H9 (cell line): Measurements from ENCODE around the gene SLC4A3. TPM values are rescaled to one million over a fixed set of nuclear protein-coding genes. Genes with fewer than 3 reads are reported as not detected.

Experiments
- DNase-seq: peaks from one replicate; pipeline ENCODE4 v3.0.0-alpha.2; 2017
- H2AFZ ChIP-seq: one replicate; pipeline ENCODE4 v1.6.1; 2013; ENCODE audit warnings: mild to moderate bottlenecking, low read length, control low read depth, moderate library complexity
- H2AK5ac ChIP-seq: 2 replicates; pipeline ENCODE4 v1.6.1; 2013; ENCODE audit warnings: low read length, control low read depth, mixed read lengths; ENCODE audit not compliant: insufficient read length
- H2BK120ac ChIP-seq: one replicate; pipeline ENCODE4 v1.6.1; 2013; ENCODE audit warnings: low read depth, mild to moderate bottlenecking, low read length, control low read depth, inconsistent platforms; ENCODE audit not compliant: poor library complexity, severe bottlenecking
- H2BK12ac ChIP-seq: 2 replicates; pipeline ENCODE4 v1.6.1; 2013; ENCODE audit warnings: low read length, control low read depth, mixed read lengths, low read depth; ENCODE audit not compliant: insufficient read length
- H2BK15ac ChIP-seq: 2 replicates; pipeline ENCODE4 v1.6.1; 2013; ENCODE audit warnings: low read depth, low read length, control low read depth
- H2BK20ac ChIP-seq: one replicate; pipeline ENCODE4 v1.6.1; 2013; ENCODE audit warnings: low read depth, mild to moderate bottlenecking, low read length, control low read depth, inconsistent platforms; ENCODE audit not compliant: poor library complexity, severe bottlenecking
- H2BK5ac ChIP-seq: 2 replicates; pipeline ENCODE4 v1.6.1; 2013; ENCODE audit warnings: low read length, control low read depth, mixed read lengths; ENCODE audit not compliant: insufficient read length
- H3K14ac ChIP-seq: 2 replicates; pipeline ENCODE4 v1.6.1; 2013; ENCODE audit warnings: low read length, control low read depth; ENCODE audit not compliant: insufficient read depth
- H3K18ac ChIP-seq: 2 replicates; pipeline ENCODE4 v1.6.1; 2013; ENCODE audit warnings: low read depth, mild to moderate bottlenecking, mixed read lengths, low read length, control low read depth; ENCODE audit not compliant: insufficient read length
- H3K23ac ChIP-seq: 2 replicates; pipeline ENCODE4 v1.6.1; 2013; ENCODE audit warnings: low read length, control low read depth, mixed read lengths, low read depth; ENCODE audit not compliant: insufficient read length
- H3K23me2 ChIP-seq: 2 replicates; pipeline ENCODE4 v1.6.1; 2013; ENCODE audit warnings: low read depth, mild to moderate bottlenecking, mixed read lengths, low read length, control low read depth; ENCODE audit not compliant: insufficient read length, poor library complexity, severe bottlenecking
- H3K27ac ChIP-seq: 2 replicates; pipeline ENCODE4 v1.5.1; 2013; ENCODE audit warnings: low read length, control low read depth, mixed read lengths, low read depth; ENCODE audit not compliant: insufficient read length
- H3K27me3 ChIP-seq: 2 replicates; pipeline ENCODE4 v1.6.1; 2013; ENCODE audit warnings: low read length, control low read depth, inconsistent platforms; ENCODE audit not compliant: insufficient read depth
- H3K4ac ChIP-seq: 2 replicates; pipeline ENCODE4 v1.6.1; 2013; ENCODE audit warnings: low read depth, mild to moderate bottlenecking, control low read depth, inconsistent platforms, low read length, moderate library complexity
- H3K4me1 ChIP-seq: 2 replicates; pipeline ENCODE4 v1.6.1; 2013; ENCODE audit warnings: low read length, control low read depth, inconsistent platforms; ENCODE audit not compliant: insufficient read depth
- H3K4me2 ChIP-seq: 2 replicates; pipeline ENCODE4 v1.6.1; 2013; ENCODE audit warnings: low read length, control low read depth, mixed read lengths; ENCODE audit not compliant: insufficient read length, insufficient read depth
- H3K56ac ChIP-seq: 2 replicates; pipeline ENCODE4 v1.6.1; 2013; ENCODE audit warnings: low read depth, mild to moderate bottlenecking, mixed read lengths, low read length, control low read depth; ENCODE audit not compliant: insufficient read length
- H3K79me1 ChIP-seq: 2 replicates; pipeline ENCODE4 v1.6.1; 2013; ENCODE audit warnings: low read depth, mild to moderate bottlenecking, moderate library complexity, low read length, control low read depth, inconsistent platforms; ENCODE audit not compliant: insufficient read depth, poor library complexity, severe bottlenecking
- H3K79me2 ChIP-seq: 2 replicates; pipeline ENCODE4 v1.6.1; 2013; ENCODE audit warnings: low read length, control low read depth, inconsistent platforms; ENCODE audit not compliant: insufficient read depth
- H3K9ac ChIP-seq: 2 replicates; pipeline ENCODE4 v1.6.1; 2013; ENCODE audit warnings: low read length, control low read depth, mixed read lengths; ENCODE audit not compliant: insufficient read length; ENCODE audit errors: extremely low read depth
- H3K9me3 ChIP-seq: one replicate; pipeline ENCODE4 v1.6.1; 2013; ENCODE audit warnings: low read depth, low read length, inconsistent platforms; ENCODE audit not compliant: control insufficient read depth
- H3T11ph ChIP-seq: one replicate; pipeline ENCODE4 v1.6.1; 2013; ENCODE audit warnings: mild to moderate bottlenecking, low read length, control low read depth, inconsistent platforms
- H4K20me1 ChIP-seq: one replicate; pipeline ENCODE4 v1.6.1; 2013; ENCODE audit not compliant: control insufficient read depth, insufficient read length, insufficient read depth
- H4K5ac ChIP-seq: 2 replicates; pipeline ENCODE4 v1.6.1; 2013; ENCODE audit warnings: low read depth, mild to moderate bottlenecking, mixed read lengths, low read length, control low read depth; ENCODE audit not compliant: insufficient read length
- H4K8ac ChIP-seq: replicated peaks from 2 replicates; pipeline ENCODE4 v1.6.1; 2013; ENCODE audit warnings: low read length, control low read depth, mixed read lengths, low read depth; ENCODE audit not compliant: insufficient read length
- H4K91ac ChIP-seq: 2 replicates; pipeline ENCODE4 v1.6.1; 2013; ENCODE audit warnings: low read depth, mild to moderate bottlenecking, moderate library complexity, mixed read lengths, low read length, control low read depth; ENCODE audit not compliant: insufficient read length
- H3K27ac Mint-ChIP-seq, 3 experiments: 2 replicates in 2 of 3; 3 replicates in 1 of 3; pipeline ENCODE4 v1.8.0; 2020 to 2021; ENCODE audit warnings: mixed read lengths in 3 of 3, mild to moderate bottlenecking in 1 of 3, moderate library complexity in 1 of 3
- H3K27me3 Mint-ChIP-seq: 2 replicates; pipeline ENCODE4 v1.8.0; 2021; ENCODE audit warnings: low read depth, mild to moderate bottlenecking, moderate library complexity, mixed read lengths
- H3K36me3 Mint-ChIP-seq, 3 experiments: 2 replicates in 2 of 3; 3 replicates in 1 of 3; pipeline ENCODE4 v1.8.0; 2020 to 2021; ENCODE audit warnings: low read depth in 3 of 3, mixed read lengths in 3 of 3; ENCODE audit not compliant: insufficient read depth in 1 of 3
- H3K4me1 Mint-ChIP-seq, 2 experiments: 2 replicates each; pipeline ENCODE4 v1.8.0; 2020; ENCODE audit warnings: mixed read lengths in 2 of 2
- H3K4me3 Mint-ChIP-seq, 2 experiments: 2 replicates in 1 of 2; 3 replicates in 1 of 2; pipeline ENCODE4 v1.8.0; 2020 to 2021; ENCODE audit warnings: mild to moderate bottlenecking in 2 of 2, mixed read lengths in 2 of 2, moderate library complexity in 1 of 2
- H3K9me3 Mint-ChIP-seq, 2 experiments: 2 replicates in 1 of 2; 3 replicates in 1 of 2; pipeline ENCODE4 v1.8.0; 2020; ENCODE audit warnings: mild to moderate bottlenecking in 2 of 2, mixed read lengths in 2 of 2, moderate library complexity in 1 of 2
- CTCF ChIP-seq: fragments of 200-600 bp; sonication (generic); conservative IDR thresholded peaks from 3 replicates; pipeline ENCODE4 v1.8.0; 2021; ENCODE audit warnings: antibody characterized with exemption, mild to moderate bottlenecking
- WGBS: extraction: QIAGEN DNeasy Blood & Tissue Kit; methylation state at CpG from one replicate; pipeline ENCODE4 v1.1.7; 2013; ENCODE audit warnings: missing lambda C conversion rate, low lambda C conversion rate, mixed read lengths; ENCODE audit not compliant: insufficient read length; ENCODE audit errors: extremely low coverage; 5-methylcytosine and 5-hydroxymethylcytosine counted together
- total RNA-seq: library from RNA; stranded (reverse); gene quantifications from 2 replicates; pipeline ENCODE4 v1.2.1, GENCODE V29; 2021

Gene SLC4A3
- total RNA-seq, 1 experiment from 2014 or later: 11.1 TPM

GRCh38 chr2:219658874-219659273 lies 31.4 kb downstream of the SLC4A3 start:
- Histone ChIP-seq H3K4ac (no peak overlapping the region), H3K9me3 (no peaks in the 10 kb centered on the region), H3K23ac (no peak overlapping the region), H3K23me2 (no peaks in the 10 kb centered on the region), H4K20me1 (no peaks in the 10 kb centered on the region), H4K8ac (no peak overlapping the region), H3K4me1 (no peaks in the 10 kb centered on the region), H2AK5ac (no peak overlapping the region), H4K91ac (no peak overlapping the region), H3K9ac (no peak overlapping the region), H2BK15ac (no peak overlapping the region), H3K27ac (no peak overlapping the region), H3K27me3 (no peaks in the 10 kb centered on the region), H2BK12ac (no peak overlapping the region), H3K14ac (no peak overlapping the region), H3K79me2 (no peaks in the 10 kb centered on the region), H2BK120ac (no peak overlapping the region), H2BK5ac (no peak overlapping the region), H3K18ac (no peak overlapping the region), H2BK20ac (no peak overlapping the region), H3K56ac (no peak overlapping the region), H4K5ac (no peak overlapping the region), H3K4me2 (no peak overlapping the region), H3K79me1 (no peaks in the 10 kb centered on the region), H3T11ph (no peak overlapping the region), H2AFZ (no peak overlapping the region)
- H3K4me3 Mint-ChIP-seq: no peak overlapping the region
- TF ChIP-seq CTCF: no peak
- DNase-seq: no peak
- peaks cover 16 to 21% of the 10 kb centered on the region in 2 experiments for H3K4me1 Mint-ChIP-seq
- peaks cover 3 to 15% (median 13%) of the 10 kb centered on the region in 3 experiments; a peak in 6 of 7 replicates for H3K36me3 Mint-ChIP-seq
- H3K27ac Mint-ChIP-seq: no peak overlapping the region
- H3K9me3 Mint-ChIP-seq: peaks cover 15 to 19% of the 10 kb centered on the region in 2 experiments
- no peaks in the 10 kb centered on the region; the same call in 1 of the 2 replicates for H3K27me3 Mint-ChIP-seq
- no CpG with 5 or more reads among the region's 3 CpGs for WGBS
